ENCODE measurements around the gene WIPF3.
"Not testable (repeated sequence)": the region's sequence is repeated elsewhere in the genome, so short reads cannot be mapped to it uniquely, and the experiment has no call there.

WIPF3 gene

DNA sequence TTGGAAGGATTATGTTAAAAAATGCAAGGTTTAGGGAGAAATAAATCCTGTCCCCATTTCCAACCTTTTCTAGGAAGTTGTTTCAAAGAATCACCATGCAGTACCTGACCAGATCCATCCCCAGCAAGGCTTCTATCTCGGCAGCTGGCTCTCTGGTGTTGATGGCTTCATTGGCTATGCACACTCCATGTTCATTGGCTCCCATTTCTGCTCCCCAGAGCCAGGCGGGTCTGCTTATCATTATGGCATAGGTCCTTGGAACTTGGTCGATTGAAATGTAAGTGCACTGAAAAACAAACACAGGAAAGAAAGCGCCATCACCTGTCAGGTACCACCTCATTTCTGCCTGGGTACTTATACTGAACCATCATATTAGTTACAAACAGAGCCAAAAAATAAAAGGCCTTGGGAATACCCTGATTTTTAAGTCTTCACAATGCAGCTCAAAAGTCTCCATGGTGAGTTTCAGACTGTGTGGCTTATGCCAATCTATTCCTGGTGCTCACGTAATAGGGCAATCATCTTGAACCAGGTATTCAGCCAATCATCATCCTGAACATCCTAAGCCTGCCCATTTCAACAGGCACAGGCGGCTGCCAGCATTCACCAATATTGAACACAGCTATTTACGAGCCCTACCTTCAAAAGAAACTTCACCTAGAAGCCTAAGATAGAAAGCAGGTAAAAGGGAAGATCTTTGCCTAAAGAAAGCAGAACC, 148.9 kb downstream of the WIPF3 start:
- DNase-seq (ENCODE audit: low read depth) = no peak

DNA sequence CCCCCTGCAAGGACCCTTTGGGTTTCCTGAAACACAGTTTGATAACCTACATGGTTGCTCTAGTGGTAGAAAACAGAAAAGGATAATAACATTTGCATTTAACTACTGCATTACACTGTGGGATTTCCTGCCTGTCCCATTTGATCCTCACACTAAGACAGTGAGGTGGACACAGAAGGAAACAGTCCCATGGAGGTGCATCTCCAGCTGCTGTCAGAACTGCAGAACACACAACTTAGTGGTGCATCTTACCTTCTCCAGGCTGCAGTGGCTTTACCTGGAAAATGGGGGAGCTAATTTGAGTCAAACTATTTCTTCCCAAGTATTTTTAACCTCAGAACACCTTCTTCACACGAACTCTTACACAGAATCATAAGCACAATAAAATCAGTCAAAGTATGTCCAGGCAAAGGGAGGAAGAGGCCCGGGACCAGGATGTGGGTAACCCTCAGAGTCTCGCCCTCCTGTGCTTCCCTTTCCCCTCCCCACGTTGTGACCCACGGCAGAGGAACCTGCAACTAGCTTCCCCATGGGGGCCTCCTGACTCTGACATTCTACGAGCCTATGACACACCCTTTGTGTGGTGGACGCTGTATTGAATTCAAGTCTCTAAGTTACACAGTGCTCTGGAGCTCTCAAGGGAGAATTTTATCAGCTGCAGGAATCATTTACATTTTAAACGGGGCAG, 149.6 kb downstream of the WIPF3 start:
- no peak for DNase-seq (ENCODE audit: low read depth)

DNA sequence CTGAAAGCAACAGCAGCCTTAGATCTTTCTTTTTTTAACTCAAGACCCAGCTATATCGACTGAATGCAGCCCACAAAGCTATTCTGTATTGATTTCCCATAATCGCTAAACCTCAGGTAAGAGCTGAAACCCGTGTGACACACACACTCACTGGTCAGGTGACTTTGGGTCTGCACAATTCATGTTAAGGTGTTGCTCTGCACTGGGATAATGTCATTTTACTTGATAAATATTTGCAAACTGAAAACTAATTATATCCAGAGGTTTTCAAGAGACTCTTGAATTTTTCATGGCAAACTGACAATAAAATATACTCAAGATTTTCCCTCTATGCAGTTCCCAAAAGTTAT, 150.2 kb downstream of the WIPF3 start:
- DNase-seq (ENCODE audit: low read depth) = no peak

DNA sequence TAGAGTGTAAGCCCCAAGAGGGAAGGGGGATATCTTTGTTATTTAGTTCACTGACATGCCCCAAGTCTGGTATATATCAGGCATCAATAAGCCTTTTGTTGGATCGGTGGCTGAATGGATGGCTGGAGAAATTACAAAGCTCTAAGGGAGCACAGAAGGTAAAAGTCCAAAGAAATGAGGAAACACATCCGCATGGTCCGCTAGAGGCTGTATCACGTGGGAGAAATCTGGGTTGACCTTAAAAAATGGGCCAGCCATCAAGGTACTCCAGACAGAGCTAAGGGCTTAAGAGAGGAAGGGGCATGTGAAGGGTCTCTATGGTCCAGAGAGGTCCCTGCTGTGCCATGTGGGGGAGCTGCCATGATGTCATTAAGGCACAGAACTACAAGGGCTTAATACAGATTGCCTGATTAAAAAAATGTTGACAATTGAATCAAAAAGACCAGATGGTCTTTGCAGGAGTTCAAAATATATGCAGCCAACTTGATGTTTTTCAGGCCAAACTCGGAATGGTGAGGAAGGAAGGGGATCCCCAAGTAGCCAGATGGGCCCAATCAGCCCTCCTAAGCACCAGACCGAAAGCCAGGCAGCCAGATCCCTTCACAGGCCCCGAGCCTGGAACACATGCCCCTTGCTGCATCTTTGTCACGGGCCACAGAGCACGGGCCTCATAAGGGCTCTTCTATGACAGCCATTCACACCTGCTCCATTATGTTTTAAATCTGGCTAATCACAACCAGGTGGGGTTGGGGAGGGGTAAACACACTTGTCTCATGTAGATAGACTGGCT, 151.4 kb downstream of the WIPF3 start:
- no peak for DNase-seq (ENCODE audit: low read depth)

DNA sequence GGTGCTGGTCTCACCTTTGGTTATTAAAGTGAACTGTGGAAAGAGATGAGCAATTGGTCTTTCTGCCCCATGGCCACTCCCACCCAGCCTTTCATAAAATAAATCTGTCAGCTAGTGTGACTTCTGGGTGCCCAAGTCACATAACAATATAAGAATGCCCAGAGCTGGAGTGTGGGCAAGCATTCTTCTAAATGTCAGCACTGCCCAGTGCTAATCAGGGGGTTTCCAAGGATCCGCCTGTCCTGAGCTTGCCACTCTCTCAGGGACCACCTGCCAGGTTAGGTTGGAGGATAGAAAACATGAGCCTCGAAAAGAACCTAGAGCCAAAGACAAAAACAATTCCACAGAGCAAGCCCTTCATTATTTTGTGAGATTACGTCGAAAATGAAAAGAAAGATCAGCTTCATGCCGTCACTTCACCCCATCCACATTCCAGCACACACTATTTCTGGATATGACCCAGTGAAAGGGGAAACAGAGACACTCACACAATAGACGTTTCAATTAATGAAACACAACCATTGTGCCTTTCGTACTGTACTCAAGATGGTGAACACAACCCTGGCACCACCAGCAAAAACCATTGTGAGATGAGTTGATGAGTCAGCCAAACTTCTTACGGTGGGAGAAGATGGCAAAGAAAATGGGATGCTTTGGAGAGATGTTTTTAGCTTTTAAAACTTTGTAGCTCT, 152.5 kb downstream of the WIPF3 start:
- no peak for DNase-seq (ENCODE audit: low read depth)

DNA sequence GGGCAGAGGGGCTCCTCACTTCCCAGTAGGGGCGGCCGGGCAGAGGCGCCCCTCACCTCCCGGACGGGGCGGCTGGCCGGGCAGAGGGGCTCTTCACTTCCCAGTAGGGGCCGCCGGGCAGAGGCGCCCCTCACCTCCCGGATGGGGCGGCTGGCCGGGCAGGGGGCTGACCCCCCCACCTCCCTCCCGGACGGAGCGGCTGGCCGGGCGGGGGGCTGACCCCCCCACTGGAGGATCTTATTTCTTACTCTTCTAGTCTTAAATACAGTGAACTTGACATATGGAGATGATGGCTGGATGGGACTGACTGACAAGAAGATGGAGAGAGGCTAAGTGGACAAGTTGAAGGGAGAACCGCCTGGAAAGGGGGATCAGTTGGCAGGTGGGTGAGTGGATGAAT, 155.3 kb downstream of the WIPF3 start:
- not testable (repeated sequence) for DNase-seq (ENCODE audit: low read depth)

DNA sequence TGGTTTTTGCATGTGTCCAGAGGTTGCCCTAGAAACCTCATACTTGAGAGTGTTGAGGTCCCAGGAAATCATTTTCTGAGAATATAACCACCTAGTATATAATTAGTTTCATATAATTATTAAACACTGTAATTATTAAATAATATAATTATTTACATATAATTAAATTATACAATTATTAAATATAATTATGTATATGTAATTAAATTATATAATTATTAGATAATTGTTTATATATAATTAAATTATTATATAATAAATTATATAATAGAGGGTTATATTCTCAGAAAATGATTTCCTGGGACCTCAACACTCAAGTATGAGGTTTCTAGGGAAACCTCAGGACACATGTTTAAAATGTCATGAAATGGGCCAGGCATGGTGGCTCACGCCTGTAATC, 155.7 kb downstream of the WIPF3 start:
- no peak for DNase-seq (ENCODE audit: low read depth)

DNA sequence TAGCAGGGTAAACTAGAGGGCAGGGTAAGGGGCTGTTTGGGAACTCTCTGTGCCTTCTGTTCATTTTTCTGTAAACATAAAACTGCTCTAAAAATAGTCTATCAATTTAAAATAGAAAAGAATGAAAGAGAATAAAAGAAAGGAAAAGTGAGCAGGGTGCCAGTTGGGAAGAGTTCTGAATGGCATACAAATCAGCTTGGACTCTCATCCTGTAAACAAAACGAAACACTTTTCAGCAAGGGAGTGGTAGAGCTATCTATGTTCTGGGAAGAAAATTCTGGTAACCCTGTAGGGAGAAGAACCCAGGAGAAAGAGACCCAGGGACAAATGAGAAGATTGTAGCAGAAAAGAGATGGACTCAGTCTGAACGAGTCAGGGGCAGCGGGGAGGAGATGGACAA, 158.7 kb downstream of the WIPF3 start:
- no peak for DNase-seq (ENCODE audit: low read depth)

Data from GM04503 (cell line).